Transverse colon (tissue), 4 donors: ENCODE measurements around the gene PLA1A.

Experiments used
- CTCF ChIP-seq, 5 experiments: fragments of 200-600 bp in 3 of 5; fragments of 450-650 bp in 2 of 5; sonication (generic) in 3 of 5; IDR thresholded peaks; 1 replicate in 2 of 5; 2 replicates in 3 of 5; pipeline ENCODE4 v1.5.1; 2016 to 2017; ENCODE audit warnings: antibody characterized with exemption in 5 of 5, inconsistent platforms in 3 of 5, mild to moderate bottlenecking in 2 of 5, moderate library complexity in 1 of 5
- EP300 ChIP-seq: sonication (generic); formaldehyde crosslinking; IDR thresholded peaks from one replicate; pipeline ENCODE4 v1.6.1; 2017; ENCODE audit warnings: antibody characterized with exemption, low read depth
- POLR2A ChIP-seq: fragments of 450-650 bp; IDR thresholded peaks from one replicate; pipeline ENCODE4 v1.6.1; 2016; ENCODE audit warnings: antibody characterized with exemption, mild to moderate bottlenecking, moderate library complexity
- POLR2AphosphoS5 ChIP-seq, 3 donors: sonication (generic); formaldehyde crosslinking; IDR thresholded peaks; one replicate each; pipeline ENCODE4 v1.6.1; 2016; ENCODE audit warnings: antibody characterized with exemption in 3 of 3

- no peak for TF ChIP-seq CTCF (IDR thresholded peaks at IDR 0.05)
- TF ChIP-seq POLR2AphosphoS5 (IDR thresholded peaks at IDR 0.05) = no peak
- no peak for TF ChIP-seq POLR2A
- TF ChIP-seq EP300 = no peak
These were observed 37.5 kb upstream of the PLA1A start for GRCh38 chr3:119560160-119560559.
